MM.1S (cell line): Measurements from ENCODE around the gene CPPED1.

ENCODE experiments used
- EZH2 ChIP-seq: fragments of 300-600 bp; sonication (generic); optimal IDR thresholded peaks from 2 replicates; pipeline ENCODE3; 2017; ENCODE audit warnings: low read depth, mild to moderate bottlenecking, antibody characterized with exemption, low read length, mixed read lengths
- EZH2phosphoT487 ChIP-seq: fragments of 300-600 bp; sonication (generic); IDR thresholded peaks from 2 replicates; pipeline ENCODE4 v1.6.1; 2018; ENCODE audit warnings: antibody characterized with exemption, low read length
- TF ChIP-seq, protein P1 (sequence below): fragments of 300-600 bp; sonication (generic); IDR thresholded peaks from 2 replicates; pipeline ENCODE4 v1.5.1; 2016; ENCODE audit warnings: antibody characterized with exemption, low read length, mixed read lengths

DNA sequence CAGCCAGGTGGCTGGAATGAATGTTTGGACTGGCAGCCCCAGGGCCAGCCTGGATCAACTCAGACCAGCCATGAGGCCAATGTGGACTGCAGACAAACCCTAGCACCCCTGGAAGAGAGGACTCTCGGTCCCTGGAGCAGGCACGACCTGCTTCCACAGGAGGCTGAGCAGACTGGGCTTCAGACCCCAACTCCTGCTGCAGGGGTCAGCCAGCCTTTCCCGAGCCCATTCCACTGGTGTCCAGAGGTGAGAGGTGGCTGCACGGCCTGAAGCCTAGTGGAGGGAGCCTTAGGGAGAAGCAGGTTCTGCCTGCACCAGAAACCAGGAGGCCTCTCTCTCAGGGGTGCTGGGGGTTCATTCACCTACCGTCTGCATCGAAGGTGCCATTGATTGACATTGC, 97.1 kb downstream of the CPPED1 start:
- TF ChIP-seq, protein P1, sequence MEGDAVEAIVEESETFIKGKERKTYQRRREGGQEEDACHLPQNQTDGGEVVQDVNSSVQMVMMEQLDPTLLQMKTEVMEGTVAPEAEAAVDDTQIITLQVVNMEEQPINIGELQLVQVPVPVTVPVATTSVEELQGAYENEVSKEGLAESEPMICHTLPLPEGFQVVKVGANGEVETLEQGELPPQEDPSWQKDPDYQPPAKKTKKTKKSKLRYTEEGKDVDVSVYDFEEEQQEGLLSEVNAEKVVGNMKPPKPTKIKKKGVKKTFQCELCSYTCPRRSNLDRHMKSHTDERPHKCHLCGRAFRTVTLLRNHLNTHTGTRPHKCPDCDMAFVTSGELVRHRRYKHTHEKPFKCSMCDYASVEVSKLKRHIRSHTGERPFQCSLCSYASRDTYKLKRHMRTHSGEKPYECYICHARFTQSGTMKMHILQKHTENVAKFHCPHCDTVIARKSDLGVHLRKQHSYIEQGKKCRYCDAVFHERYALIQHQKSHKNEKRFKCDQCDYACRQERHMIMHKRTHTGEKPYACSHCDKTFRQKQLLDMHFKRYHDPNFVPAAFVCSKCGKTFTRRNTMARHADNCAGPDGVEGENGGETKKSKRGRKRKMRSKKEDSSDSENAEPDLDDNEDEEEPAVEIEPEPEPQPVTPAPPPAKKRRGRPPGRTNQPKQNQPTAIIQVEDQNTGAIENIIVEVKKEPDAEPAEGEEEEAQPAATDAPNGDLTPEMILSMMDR = no peak
- no peak for TF ChIP-seq EZH2
- no peak for TF ChIP-seq EZH2phosphoT487
